ENCODE measurements around the gene PRKD1.

Gene PRKD1

DNA sequence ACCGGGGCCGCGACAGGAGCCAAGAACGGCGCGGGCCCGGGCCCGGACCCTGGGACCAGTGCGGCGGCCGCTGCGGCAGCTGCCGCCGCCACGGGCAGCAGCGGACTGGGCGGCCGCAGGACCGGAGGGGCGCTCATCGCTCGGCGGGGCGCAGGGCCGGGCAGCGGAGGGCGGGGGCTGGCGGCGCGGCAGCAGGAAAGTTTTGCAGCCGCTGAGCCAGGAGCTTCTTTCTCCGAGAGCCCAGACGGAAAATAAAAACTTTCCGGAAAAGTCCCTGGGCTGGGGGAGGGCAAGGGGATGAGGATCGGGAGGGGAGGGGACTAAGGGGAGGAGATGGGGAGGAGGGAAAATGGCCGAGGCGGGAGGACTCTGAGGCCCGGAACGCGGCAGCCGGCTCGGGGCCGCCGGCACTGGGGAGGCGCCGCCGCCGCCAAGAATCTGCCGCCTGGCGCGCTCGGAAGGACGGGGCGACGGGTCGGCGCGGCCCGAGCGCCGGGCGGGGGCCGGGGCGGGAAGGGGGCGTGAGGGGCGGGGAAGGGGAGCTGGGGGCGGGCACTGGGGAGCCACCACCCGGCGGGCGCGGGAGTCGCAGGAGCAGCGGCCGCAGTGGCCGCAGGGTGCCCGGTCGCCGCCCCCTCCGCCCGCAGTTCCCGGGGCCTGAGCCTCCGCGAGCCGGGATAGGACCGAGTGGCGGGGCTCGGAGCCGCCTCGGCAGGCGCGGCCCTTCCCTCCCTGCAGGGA, at the start of gene PRKD1:
TSS of gene PRKD1 (minus strand) at position 472 of the 741 bp plus-strand sequence.
- DNase-seq, result no peak

DNA sequence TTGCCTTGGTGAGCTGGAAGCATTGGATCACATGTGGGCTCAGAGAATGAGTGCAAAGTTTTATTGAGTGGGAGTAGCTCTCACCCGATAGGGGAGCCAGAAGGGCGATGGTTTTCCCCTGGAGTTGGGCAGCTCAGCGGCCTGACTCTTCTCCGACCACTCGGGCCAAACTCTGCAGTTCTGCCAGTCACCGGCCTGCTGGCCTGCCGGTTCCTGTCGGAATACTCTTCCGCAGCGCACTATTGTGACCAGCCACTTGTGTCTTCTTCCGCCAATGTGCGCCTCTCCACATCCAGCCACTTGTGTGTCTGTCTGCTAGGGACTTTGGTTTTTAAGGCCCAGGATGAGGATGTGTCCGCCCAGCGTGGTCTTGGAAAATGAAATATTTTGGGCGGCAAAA, 43.5 kb upstream of the PRKD1 start:
- DNase-seq, result no peak

DNA sequence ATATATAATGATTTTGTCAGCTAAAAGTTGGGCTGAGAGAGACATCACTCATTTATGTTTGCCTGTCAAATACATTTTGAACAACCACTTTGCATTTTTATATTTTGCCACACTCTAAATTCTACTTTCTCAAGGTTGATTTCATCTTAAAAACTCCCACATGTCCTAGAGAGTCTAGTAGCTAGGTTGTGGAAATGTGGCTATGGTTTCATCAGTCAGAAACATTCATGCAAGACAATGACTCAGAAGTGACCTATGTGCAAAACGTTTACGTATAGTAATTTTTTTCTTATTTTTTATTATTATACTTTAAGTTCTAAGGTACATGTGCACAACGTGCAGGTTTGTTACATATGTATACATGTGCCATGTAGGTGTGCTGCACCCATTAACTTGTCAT, 27.4 kb upstream of the PRKD1 start:
- no peak for DNase-seq

DNA sequence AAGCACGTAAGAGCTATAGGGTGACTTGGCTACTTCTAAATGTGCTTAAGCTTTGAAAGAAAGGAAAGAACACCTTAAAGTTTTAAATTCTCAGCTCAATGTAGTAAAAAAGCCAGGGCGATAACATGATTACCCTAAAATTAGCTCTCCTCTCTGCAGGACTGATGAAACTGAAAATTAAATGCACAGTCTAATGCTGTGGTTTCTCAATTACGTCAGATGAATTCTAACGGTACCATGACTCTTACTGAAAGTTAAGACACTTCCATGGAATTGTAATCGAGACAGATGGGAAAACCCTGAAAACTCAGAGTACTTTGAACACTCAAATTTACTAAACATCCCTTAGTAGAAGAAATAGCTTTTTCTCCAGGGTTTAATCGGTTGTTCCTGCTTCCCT, 25.9 kb upstream of the PRKD1 start:
- DNase-seq, result no peak

DNA sequence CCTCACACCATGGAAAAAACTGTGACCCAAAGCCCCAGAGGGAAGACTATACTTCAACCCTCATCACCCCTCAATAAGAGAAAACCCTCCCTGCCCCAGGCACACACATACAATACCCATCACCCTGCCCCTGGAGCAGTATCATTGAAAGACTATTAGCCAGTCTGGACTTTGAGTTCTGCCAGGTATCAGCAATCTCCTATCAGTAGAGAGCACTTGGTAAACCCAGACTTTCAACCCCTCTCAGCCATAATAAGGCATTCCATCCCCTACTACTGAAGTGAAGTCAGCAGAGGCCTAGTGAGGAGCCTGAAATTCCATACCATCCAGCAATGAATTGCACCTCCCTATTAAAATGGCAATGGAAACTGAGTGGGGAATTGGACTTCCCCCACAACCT, 16.4 kb upstream of the PRKD1 start:
- no peak for DNase-seq

DNA sequence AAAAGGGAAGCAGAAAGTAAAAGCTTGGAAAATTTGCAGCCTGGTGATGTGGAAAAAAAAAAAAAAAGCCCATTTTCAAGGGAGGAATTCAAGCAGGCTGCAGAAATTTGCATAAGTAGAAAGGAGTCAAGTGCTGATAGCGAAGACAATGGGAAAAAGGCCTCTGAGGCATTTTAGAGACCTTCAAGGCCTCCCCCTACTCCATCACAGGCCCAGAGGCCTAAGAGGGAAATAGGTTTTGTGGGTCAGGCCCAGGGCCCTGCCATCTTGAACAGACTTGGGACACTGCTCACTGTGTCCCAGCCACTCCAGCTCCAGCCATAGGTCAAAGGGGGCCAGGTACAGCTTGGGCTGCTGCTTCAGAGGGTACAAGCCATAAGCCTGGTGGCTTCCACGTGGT, 13.8 kb upstream of the PRKD1 start:
- no peak for DNase-seq

DNA sequence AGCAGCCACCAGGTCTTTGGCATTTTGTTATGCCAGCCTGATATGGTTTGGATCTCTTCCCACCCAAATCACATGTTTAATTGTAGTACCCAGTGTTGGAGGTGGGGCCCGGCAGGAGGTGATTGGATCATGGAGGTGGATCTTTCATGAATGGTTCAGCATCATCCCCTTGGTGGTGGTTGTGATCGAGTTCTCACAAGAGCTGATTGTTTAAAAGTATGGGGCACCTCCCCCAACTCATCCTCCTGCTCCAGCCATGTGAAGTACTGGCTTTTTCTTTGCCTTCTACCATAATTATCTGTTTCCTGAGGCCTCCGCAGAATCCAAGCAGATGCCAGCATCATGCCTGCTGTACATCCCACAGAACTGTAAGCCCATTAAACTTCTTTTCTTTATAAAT, 12.8 kb upstream of the PRKD1 start:
- DNase-seq, result no peak

DNA sequence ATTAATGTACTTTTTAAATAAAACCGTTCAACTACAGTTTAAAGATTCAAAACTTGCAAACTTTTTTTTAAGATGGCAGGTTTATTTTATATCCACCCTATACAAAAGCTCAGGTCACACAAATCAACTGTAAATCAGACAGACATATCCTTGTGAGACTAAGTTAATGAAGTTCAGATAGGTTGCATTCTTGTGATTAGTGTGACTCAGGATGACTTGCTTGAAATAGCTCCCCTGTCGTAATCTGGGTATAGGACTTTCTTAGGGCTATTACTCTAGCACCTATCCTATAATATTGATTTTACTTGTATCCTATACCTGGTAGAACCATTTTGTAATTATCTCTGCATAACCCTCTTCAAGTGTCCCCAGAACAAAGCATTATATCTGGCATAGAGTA, 9.5 kb upstream of the PRKD1 start:
- no peak for DNase-seq

DNA sequence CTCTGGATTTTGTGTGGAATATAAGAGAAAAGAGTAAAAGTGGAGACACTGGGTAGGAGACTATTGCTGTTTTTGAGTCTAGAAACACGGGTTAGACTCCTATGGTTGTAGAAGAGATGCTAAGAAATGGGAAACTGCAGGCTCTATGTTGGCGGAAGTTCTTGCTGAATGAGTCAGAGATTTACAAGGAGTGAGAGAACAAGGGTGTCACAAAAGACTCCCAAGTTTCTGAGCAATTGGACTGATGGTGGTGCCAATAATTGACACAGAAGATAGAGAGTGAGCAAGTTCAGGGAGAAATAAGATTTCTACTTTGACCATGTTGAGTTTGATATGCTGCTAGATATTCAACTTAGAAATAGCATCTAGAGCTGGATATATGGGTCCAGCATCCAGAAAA, 2.6 kb upstream of the PRKD1 start:
- no peak for DNase-seq

DNA sequence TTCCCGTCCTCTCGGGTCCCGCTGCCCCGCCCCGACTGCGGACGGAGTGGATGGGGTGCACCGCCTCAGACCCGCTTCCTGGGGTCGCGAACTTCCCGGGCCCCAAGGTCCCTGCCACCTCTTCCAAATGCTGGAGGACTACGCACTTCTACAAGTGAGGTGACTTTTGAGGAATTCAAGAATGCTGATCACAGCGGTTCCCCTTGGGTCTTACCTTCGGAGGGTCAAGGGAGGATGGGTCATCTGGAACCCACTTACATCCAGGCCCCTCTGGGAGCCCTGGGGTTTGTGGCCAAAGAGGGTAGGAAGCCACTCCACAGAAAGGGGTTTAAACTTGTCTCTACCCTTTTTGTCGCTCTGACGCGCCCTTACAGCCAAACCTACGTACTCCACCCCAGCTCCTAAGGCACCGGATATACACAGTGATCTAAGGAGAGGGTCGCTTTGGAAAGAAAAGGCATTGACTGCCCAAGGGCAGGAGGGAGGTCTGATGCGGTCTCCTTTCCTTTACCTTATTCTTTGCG, 532 bp upstream of the PRKD1 start:
- no peak for DNase-seq

DNA sequence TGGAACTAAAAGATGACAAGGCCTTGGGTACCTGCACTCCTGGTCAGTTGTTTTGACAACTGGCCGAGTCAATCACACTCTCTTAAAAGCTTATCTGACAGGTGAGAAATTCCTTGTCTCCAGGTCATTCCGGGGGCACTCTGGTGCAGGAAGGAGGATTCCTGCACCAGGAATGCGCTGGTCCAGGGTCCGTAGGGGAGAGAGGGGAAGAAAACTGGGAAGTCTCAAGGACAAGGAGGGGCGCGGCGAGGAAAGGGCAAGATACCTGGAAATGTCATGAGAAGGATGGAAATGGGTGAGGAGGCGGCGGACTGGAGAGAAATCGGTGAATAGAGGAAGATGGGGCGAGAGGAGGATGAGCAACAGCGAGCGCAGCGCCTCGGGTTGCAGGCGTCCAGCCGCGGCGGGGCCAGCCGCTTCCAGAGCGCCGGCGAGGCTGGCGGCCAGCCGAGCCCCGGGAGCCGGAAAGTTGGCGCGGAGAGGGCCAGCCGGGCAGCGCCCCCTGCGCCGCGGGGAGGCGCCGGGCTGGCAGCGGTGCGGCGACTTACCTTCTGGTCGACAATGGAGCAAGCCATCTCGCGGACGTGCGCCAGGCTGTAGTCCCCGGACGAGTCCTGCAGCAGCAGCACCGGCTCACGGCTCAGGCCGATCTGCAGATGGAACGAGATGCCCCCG, 809 bp downstream of the PRKD1 start:
- no peak for DNase-seq

DNA sequence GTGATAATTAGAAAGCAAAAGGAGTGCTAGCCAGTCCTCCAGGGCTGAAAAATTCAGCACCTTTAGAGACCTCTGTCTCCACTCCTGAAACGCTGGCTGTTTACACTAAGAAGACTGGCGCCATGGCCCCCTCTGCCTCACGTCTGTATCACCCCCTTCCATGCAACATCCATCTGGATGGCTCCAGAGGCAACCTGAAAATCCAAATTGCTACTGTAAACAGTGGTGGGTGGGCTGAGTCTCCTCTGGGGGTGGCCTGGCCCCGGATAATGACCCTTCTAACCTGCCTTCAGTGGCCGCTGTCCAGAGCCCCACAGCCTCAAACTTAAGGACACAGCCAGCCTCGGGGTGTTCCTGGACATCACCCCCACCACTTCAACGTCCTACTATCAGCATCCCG, 1.4 kb downstream of the PRKD1 start:
- DNase-seq, result no peak

DNA sequence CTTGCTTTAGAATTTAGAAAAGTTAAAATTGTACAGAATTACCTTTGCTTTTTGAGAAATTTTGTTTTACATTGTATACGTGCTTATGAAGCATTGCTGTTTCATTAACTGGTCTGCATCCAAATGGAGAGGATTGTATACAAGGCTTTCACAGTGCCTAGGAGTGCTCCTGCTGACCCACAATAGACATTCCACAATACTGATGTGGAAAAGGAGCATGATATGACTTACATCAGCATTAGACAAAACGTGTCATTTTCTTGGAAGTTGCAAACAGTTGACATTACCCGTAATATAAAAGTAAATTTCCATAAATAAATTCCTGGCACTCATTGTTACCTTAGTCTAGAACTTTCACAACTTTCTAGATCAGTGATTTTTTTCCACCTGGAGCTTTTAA, 1.9 kb downstream of the PRKD1 start:
- no peak for DNase-seq

DNA sequence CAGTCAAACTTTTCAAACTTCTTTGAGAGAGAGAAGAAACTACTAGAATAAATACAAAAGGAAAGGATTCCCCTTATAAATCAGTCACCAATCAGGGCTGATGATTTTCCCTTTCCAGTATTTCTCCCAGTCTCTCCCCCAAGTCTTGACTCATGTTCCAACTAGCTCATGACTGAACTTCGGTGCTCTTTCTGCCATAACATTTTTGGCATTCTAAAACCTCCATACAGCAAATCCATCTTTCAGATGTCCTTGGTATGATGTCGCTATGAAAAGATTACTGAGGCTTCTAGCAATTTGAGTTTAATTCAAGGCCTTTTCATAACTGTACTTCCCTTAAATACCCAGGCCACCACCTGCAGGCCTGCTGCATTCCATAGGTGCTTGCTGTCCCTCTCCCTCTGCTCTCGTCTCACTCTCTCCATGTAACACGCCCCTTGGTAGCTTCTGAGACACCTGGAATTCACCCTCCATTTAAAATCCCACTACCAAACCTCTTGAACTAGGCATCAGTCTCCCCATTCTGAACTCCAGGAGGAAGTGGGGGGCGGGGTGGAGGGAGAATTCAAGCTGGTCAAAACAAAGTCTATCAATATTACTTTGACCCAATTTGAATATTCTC, 2.4 kb downstream of the PRKD1 start:
- no peak for DNase-seq

DNA sequence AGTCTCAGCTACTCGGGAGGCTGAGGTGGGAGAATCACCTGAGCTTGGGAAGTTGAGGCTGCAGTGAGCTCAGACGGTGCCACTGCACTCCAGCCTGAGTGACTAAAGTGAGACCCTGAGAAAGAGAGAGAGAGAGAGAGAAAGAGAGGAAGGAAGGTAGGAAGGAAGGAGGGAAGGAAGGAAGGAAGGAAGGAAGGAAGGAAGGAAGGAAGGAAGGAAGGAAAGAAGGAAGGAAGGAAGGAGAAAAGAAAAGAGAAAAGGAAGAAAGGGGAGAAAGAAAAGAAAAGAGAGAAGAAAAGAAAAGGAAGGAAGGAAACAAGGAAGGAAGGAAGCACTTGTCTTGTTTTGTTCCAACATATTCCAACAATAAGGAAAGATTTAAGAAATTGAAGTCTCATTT, 7.8 kb downstream of the PRKD1 start:
- DNase-seq, result no peak

DNA sequence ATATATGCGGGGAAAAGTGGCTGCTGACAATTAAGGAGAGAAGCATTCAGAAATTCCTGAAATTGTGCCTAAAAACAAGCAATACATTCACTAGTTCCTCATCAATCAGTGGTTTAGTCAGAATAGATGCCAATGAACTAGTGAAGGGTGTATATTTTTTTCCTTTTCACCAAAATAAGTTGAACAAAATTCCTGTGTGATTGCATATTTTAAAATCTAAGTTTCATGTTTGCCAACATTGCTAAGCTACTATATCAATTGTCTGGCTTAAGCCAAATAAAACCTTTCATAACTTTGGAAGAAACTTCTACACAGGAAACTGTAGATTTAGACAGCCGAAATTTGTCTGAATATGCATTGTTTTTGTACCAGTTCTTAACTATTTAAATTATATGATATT, 8.7 kb downstream of the PRKD1 start:
- no peak for DNase-seq

DNA sequence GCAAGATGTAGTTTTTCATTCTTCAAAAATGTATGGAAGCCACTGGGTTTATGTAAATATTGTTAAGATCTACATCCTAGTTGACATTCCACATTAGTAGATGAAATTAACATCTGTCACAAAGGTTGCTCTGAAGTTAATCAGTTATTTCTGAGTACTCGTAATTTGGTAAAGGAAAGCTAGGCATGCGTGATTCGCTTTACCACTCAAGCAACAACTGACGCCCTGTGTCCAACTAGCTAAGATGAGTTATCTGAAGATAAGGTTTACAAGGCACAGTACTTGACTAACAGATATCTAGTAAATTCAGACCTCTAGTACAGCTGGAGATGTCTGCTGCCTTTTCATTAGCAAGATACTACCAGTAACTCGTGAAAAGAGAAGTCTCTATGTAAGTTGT, 14.1 kb downstream of the PRKD1 start:
- no peak for DNase-seq

DNA sequence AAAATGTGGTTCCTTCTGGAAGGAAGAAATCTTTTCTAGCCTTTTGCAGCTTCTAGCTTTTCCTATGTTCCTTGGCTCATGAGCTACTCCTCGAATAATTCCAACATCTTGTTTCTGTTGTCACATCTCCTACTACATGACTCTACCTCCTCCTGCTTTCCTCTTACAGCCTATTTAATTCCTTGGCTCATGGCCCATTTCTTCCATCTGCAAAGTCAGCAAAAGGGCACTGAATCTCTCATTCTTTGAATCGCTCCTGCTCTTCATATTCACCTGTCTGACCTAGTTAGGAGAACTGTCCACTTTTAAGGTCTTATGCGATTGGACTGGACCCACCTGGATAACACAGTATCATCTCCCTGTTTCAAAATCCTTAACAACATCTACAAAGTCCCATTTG, 15.8 kb downstream of the PRKD1 start:
- no peak for DNase-seq

DNA sequence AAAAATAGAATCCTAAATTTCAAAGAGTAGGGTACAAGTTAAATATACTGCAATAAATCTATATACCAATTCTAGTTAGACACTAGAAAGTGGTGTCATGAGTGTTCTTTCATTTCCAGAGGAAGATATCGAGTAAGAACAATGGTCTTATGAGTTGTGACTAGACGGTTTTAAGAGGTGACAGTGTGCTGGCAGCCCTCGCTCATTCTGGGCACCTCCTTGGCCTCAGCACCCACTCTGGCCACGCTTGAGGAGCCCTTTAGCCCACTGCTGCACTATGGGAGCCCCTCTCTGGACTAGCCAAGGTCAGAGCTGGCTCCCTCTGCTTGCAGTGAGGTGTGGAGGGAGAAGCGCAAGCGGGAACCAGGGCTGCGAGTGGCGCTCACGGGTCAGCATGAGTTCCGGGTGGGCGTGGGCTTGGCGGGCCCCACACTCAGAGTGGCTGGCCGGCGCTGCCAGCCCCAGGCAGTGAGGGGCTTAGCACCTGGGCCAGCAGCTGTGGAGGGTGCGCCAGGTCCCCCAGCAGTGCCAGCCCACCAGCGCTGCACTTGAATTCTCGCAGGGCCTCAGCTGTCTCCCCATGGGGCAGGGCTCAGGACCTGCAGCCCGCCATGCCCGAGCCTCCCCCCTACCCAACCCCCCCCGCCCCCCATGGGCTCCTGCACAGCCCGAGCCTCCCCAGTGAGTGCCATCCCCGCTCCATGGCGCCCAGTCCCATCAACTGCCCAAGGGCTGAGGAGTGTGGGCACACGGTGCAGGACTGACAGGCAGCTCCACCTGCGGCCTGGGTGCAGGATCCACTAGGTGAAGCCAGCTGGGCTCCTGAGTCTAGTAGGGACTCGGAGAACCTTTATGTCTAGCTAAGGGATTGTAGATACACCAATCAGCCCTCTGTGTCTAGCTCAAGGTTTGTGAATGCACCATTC, 18.7 kb downstream of the PRKD1 start:
- DNase-seq, result no peak

DNA sequence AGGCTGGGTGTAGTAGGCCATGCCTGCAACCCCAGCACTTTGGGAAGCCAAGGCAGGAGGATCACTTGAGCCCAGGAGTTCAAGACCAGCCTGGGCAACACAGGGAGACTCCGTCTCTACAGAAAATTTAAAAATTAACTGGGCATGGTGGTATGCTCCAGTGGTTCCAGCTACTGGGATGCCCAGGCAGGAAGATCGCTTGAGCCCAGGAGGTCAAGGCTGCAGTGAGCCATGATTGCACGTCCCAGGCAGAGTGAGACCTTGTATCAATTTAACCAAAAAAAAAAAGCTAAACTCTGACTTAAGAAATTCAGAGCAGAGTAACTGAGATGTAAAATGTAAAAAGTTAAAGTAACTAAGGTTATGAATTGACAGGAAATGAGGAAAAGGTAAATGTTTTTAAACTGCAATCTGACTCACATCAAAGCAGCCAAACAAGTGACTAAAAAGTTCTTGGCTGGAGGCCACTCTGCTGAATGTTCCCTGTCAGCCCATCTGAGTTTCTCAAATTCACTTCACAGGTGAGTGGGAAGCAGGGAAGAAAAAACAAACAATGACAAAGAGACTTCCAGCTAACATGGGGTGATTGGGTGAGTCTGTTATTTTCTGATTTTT, 21.3 kb downstream of the PRKD1 start:
- no peak for DNase-seq

DNA sequence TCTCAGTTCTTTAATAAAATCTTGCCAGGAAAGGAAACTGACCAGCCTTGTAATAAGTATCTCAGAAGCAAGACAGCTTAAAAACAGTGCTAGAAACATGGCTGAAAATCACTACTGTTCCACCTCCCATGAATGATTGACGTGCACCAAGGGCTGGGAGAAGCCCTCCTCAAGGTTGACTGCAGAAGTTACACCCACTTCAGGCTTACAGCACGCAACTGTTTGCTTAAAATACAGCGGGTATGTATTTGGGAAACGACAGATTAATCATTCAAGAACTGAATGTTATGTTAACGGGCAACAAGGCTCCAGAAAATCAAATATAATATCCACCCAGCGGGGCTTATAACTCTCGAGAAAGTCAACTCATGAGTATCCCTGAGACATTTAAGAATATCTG, 22.1 kb downstream of the PRKD1 start:
- no peak for DNase-seq

DNA sequence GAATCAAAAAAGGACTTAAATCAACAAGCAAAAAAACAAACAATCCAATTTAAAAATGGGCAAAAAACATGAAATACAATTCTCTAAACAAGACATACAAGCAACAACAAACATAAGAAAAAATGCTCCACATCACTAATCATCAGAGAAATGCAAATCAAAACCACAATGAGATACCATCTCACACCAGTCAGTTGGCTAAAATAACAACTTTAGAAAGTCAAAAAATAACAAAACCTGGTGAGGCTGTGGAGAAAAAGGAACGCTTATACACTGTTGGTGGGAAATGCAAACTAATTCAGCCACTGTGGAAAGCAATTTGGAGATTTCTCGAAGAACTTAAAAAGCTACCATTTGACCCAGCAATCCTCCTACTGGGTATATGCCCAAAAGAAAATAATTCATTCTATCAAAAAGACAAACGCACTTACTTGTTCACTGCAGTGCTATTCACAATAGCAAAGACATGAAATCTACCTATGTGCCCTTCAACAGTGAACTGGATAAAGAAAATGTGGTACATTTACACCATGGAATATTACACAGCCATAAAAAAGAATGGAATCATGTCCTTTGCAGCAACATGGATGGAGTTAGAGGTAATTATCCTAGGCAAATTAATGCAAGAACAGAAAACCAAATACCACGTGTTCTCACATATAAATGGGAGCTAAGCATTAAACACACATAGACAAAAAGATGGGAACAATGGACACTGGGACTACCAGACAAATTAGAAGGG, 26.9 kb downstream of the PRKD1 start:
- DNase-seq, result no peak

Data from inflammatory macrophage treated with lipopolysaccharide for 1 hour (primary cell).